Neural cell (in vitro differentiated cells): ENCODE data around the gene SERINC2. TPM values are rescaled to one million over a fixed set of nuclear protein-coding genes. Genes with fewer than 3 reads are reported as not detected.

ENCODE experiments used
- H2AFZ ChIP-seq: fragments of 200-600, 300-800 bp; sonication (generic), shearing (Covaris generic); 2 replicates; pipeline ENCODE4 v1.6.0; 2014; ENCODE audit warnings: low read depth, mild to moderate bottlenecking, antibody characterized with exemption, low read length, moderate library complexity
- H3F3A ChIP-seq: fragments of 200-600 bp; shearing (Covaris generic); 2 replicates; pipeline ENCODE4 v1.6.1; 2016; ENCODE audit warnings: mild to moderate bottlenecking, moderate library complexity, mixed read lengths, antibody characterized with exemption, low read length; ENCODE audit not compliant: insufficient read depth, poor library complexity, severe bottlenecking
- H3K27ac ChIP-seq: fragments of 200-600, 300-800 bp; sonication (generic), shearing (Covaris generic); 2 replicates; pipeline ENCODE4 v1.5.1; 2014; ENCODE audit warnings: mild to moderate bottlenecking, low read length, moderate library complexity
- H3K27me3 ChIP-seq: fragments of 300-800, 200-600 bp; sonication (generic), shearing (Covaris generic); 2 replicates; pipeline ENCODE4 v1.6.0; 2014; ENCODE audit warnings: mild to moderate bottlenecking, low read depth, low read length, moderate library complexity; ENCODE audit not compliant: insufficient read depth
- H3K36me3 ChIP-seq: fragments of 300-800, 200-600 bp; sonication (generic), shearing (Covaris generic); 2 replicates; pipeline ENCODE4 v1.5.1; 2014; ENCODE audit warnings: mild to moderate bottlenecking, antibody characterized with exemption, low read length, moderate library complexity; ENCODE audit not compliant: insufficient read depth
- H3K4me2 ChIP-seq: fragments of 300-800, 200-600 bp; sonication (generic), shearing (Covaris generic); 2 replicates; pipeline ENCODE4 v1.6.0; 2014; ENCODE audit warnings: mild to moderate bottlenecking, low read length
- H3K4me3 ChIP-seq: fragments of 300-800, 200-600 bp; sonication (generic), shearing (Covaris generic); 2 replicates; pipeline ENCODE4 v1.5.1; 2014; ENCODE audit warnings: mild to moderate bottlenecking, low read length, moderate library complexity
- H3K79me2 ChIP-seq: fragments of 200-600 bp; shearing (Covaris generic); replicated peaks from 2 replicates; pipeline ENCODE4 v1.6.0; 2014; ENCODE audit warnings: mild to moderate bottlenecking, low read length, moderate library complexity; ENCODE audit not compliant: insufficient read depth
- H3K9ac ChIP-seq: fragments of 300-800, 200-600 bp; sonication (generic), shearing (Covaris generic); 2 replicates; pipeline ENCODE4 v1.6.1; 2016; ENCODE audit warnings: mild to moderate bottlenecking, low read length, mixed read lengths
- H3K9me2 ChIP-seq: fragments of 200-600 bp; shearing (Covaris generic); 2 replicates; pipeline ENCODE4 v1.6.1; 2016; ENCODE audit warnings: mild to moderate bottlenecking, low read length, mixed read lengths; ENCODE audit not compliant: insufficient read depth
- H3K9me3 ChIP-seq: fragments of 200-600, 300-800 bp; sonication (generic), shearing (Covaris generic); 2 replicates; pipeline ENCODE4 v1.6.1; 2016; ENCODE audit warnings: mild to moderate bottlenecking, mixed run types, low read length, moderate library complexity, mixed read lengths
- H4K20me1 ChIP-seq: fragments of 200-600 bp; shearing (Covaris generic); 2 replicates; pipeline ENCODE4 v1.6.1; 2016; ENCODE audit warnings: mild to moderate bottlenecking, mixed run types; ENCODE audit not compliant: insufficient read depth
- EP300 ChIP-seq: fragments of 450-650 bp; conservative IDR thresholded peaks from 2 replicates; pipeline ENCODE4 v1.6.1; 2014; ENCODE audit warnings: antibody characterized with exemption, mild to moderate bottlenecking, moderate library complexity; ENCODE audit not compliant: poor library complexity, severe bottlenecking
- EZH2 ChIP-seq: fragments of 200-600, 300-800 bp; shearing (Covaris generic), sonication (generic); IDR thresholded peaks from 2 replicates; pipeline ENCODE4 v1.6.1; 2014; ENCODE audit warnings: antibody characterized with exemption, low read length, borderline replicate concordance, mild to moderate bottlenecking; ENCODE audit not compliant: insufficient read depth, poor library complexity, severe bottlenecking
- MXI1 ChIP-seq: fragments of 450-650 bp; conservative IDR thresholded peaks from 2 replicates; pipeline ENCODE4 v1.6.1; 2014; ENCODE audit warnings: antibody characterized with exemption, mild to moderate bottlenecking; ENCODE audit not compliant: poor library complexity, severe bottlenecking
- POLR2AphosphoS5 ChIP-seq: IDR thresholded peaks from 2 replicates; pipeline ENCODE4 v1.6.1; 2012
- RAD21 ChIP-seq: fragments of 450-650 bp; conservative IDR thresholded peaks from 2 replicates; pipeline ENCODE4 v1.6.1; 2014; ENCODE audit warnings: antibody characterized with exemption, mild to moderate bottlenecking, moderate library complexity
- REST ChIP-seq: IDR thresholded peaks from 2 replicates; pipeline ENCODE4 v1.6.1; 2012; ENCODE audit warnings: borderline replicate concordance
- SMC3 ChIP-seq: fragments of 450-650 bp; conservative IDR thresholded peaks from 2 replicates; pipeline ENCODE4 v1.6.1; 2014; ENCODE audit warnings: antibody characterized with exemption, mild to moderate bottlenecking, moderate library complexity; ENCODE audit not compliant: poor library complexity
- TAF1 ChIP-seq: IDR thresholded peaks from 2 replicates; pipeline ENCODE4 v1.6.1; 2012; ENCODE audit warnings: low read depth
- polyA plus RNA-seq: library from polyadenylated mRNA; depleted of rRNA; stranded (reverse); fragments of >200 nt; gene quantifications from 2 replicates; pipeline ENCODE4 v1.2.3, GENCODE V29; 2014
- TF ChIP-seq, protein P1 (sequence below): fragments of 450-650 bp; IDR thresholded peaks from 2 replicates; pipeline ENCODE4 v1.5.1; 2014; ENCODE audit warnings: antibody characterized with exemption, mild to moderate bottlenecking, moderate library complexity; ENCODE audit not compliant: poor library complexity, severe bottlenecking

Gene SERINC2
- polyA plus RNA-seq, 1 donor from 2014 or later: 8.6 TPM

GRCh38 chr1:31458287-31458896, 45.4 kb downstream of the SERINC2 start:
- TF ChIP-seq POLR2AphosphoS5: no peak
- no peak for TF ChIP-seq SMC3
- TF ChIP-seq, protein P1, sequence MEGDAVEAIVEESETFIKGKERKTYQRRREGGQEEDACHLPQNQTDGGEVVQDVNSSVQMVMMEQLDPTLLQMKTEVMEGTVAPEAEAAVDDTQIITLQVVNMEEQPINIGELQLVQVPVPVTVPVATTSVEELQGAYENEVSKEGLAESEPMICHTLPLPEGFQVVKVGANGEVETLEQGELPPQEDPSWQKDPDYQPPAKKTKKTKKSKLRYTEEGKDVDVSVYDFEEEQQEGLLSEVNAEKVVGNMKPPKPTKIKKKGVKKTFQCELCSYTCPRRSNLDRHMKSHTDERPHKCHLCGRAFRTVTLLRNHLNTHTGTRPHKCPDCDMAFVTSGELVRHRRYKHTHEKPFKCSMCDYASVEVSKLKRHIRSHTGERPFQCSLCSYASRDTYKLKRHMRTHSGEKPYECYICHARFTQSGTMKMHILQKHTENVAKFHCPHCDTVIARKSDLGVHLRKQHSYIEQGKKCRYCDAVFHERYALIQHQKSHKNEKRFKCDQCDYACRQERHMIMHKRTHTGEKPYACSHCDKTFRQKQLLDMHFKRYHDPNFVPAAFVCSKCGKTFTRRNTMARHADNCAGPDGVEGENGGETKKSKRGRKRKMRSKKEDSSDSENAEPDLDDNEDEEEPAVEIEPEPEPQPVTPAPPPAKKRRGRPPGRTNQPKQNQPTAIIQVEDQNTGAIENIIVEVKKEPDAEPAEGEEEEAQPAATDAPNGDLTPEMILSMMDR: no peak
- TF ChIP-seq REST: no peak
- no peak for TF ChIP-seq MXI1
- no peak for TF ChIP-seq EZH2
- TF ChIP-seq RAD21: no peak
- no peak for TF ChIP-seq EP300
- no peak for TF ChIP-seq TAF1
- Histone ChIP-seq H3K27me3 (no peaks in the 10 kb centered on the region), H3K79me2 (no peaks in the 10 kb centered on the region), H3F3A (no peaks in the 10 kb centered on the region), H3K9ac (no peak overlapping the region), H3K4me3 (no peak overlapping the region), H4K20me1 (no peaks in the 10 kb centered on the region), H3K9me2 (no peaks in the 10 kb centered on the region), H3K9me3 (no peaks in the 10 kb centered on the region), H2AFZ (no peak overlapping the region), H3K36me3 (no peaks in the 10 kb centered on the region), H3K27ac (no peak overlapping the region), H3K4me2 (no peak overlapping the region)

- TF ChIP-seq POLR2AphosphoS5 (no peak), MXI1 (no peak), SMC3 (no peak), EZH2 (no peak), EP300 (no peak), TAF1 (no peak), REST (no peak), RAD21 (no peak)
- TF ChIP-seq, protein P1: no peak
- Histone ChIP-seq H4K20me1 (no peaks in the 10 kb centered on the region), H3K9ac (no peak overlapping the region), H3F3A (no peaks in the 10 kb centered on the region), H3K4me3 (no peak overlapping the region), H2AFZ (no peak overlapping the region), H3K9me3 (no peaks in the 10 kb centered on the region), H3K9me2 (no peaks in the 10 kb centered on the region), H3K4me2 (no peak overlapping the region), H3K27ac (no peak overlapping the region), H3K27me3 (no peaks in the 10 kb centered on the region), H3K79me2 (no peaks in the 10 kb centered on the region), H3K36me3 (no peaks in the 10 kb centered on the region)
Measured at GRCh38 chr1:31460027-31460426, 47.0 kb downstream of the SERINC2 start.
